Calu3 (cell line): ENCODE results near the gene ADD3. TPM values are rescaled to one million over a fixed set of nuclear protein-coding genes. Genes with fewer than 3 reads are reported as not detected.

Experiments used
- BruUV-seq: library from RNA; stranded (reverse); fragments of 400-500 nt; replicated peaks from 2 replicates; lab custom pipeline; 2021; lab: Mats Ljungman, UMichigan
- CTCF ChIA-PET: fragments of 300-600 bp; sonication (Branson Sonifier 250); formaldehyde crosslinking; loops from one replicate; lab custom pipeline; 2022; ENCODE audit warnings: antibody characterized with exemption; lab: Charles Lee
- DNase-seq: peaks from one replicate; pipeline ENCODE4 v3.0.0; 2022
- H3K27ac Mint-ChIP-seq: one replicate; pipeline ENCODE4 v1.8.0; 2022; ENCODE audit warnings: mixed read lengths; ENCODE audit not compliant: unreplicated experiment
- H3K27me3 Mint-ChIP-seq: one replicate; pipeline ENCODE4 v1.8.0; 2022; ENCODE audit warnings: mixed read lengths; ENCODE audit not compliant: unreplicated experiment
- H3K36me3 Mint-ChIP-seq: one replicate; pipeline ENCODE4 v1.8.0; 2022; ENCODE audit warnings: mild to moderate bottlenecking, moderate library complexity, mixed read lengths; ENCODE audit not compliant: insufficient read depth, unreplicated experiment
- H3K4me1 Mint-ChIP-seq: one replicate; pipeline ENCODE4 v1.8.0; 2022; ENCODE audit warnings: mild to moderate bottlenecking, low read depth, mixed read lengths; ENCODE audit not compliant: unreplicated experiment
- H3K4me3 Mint-ChIP-seq: one replicate; pipeline ENCODE4 v1.8.0; 2022; ENCODE audit warnings: mild to moderate bottlenecking, low read depth, moderate library complexity, mixed read lengths; ENCODE audit not compliant: unreplicated experiment
- H3K9me3 Mint-ChIP-seq: one replicate; pipeline ENCODE4 v1.8.0; 2022; ENCODE audit warnings: low read depth, mixed read lengths; ENCODE audit not compliant: unreplicated experiment
- CTCF ChIP-seq: fragments of 200-600 bp; IDR thresholded peaks from one replicate; pipeline ENCODE4 v1.8.0; 2022; ENCODE audit warnings: antibody characterized with exemption; ENCODE audit not compliant: unreplicated experiment
- intact Hi-C: fragments of 100-400 bp; cut with micrococcal nuclease; formaldehyde crosslinking; loops from one replicate; pipeline ENCODE4 v1.10.0; 2022; ENCODE audit not compliant: unreplicated experiment
- total RNA-seq: library from RNA; stranded (reverse); gene quantifications from 2 replicates; pipeline ENCODE4 v1.2.3, GENCODE V29; 2022

Gene ADD3
- total RNA-seq, 1 experiment from 2014 or later, result 64.4 TPM

- no peaks in the 10 kb centered on the region for H3K9me3 Mint-ChIP-seq
- H3K36me3 Mint-ChIP-seq, result peaks cover 13% of the 10 kb centered on the region
- intact Hi-C loops, result no loop called here
- H3K27me3 Mint-ChIP-seq, result no peaks in the 10 kb centered on the region
- H3K4me3 Mint-ChIP-seq, result no peak overlapping the region
- no peak for DNase-seq
- no peak overlapping the region for H3K27ac Mint-ChIP-seq
- CTCF ChIA-PET, result interaction anchor here (0.6 to 0.7 kb wide), 2 partner anchors 11 to 24 kb away, joined by 3 to 4 read pairs; no protein-coding TSS in a partner anchor
- no peak for TF ChIP-seq CTCF
- peaks cover 16% of the 10 kb centered on the region for H3K4me1 Mint-ChIP-seq
- no TSS peak for BruUV-seq
These were observed 133.4 kb downstream of the ADD3 start for GRCh38 chr10:110141185-110141584.

DNA sequence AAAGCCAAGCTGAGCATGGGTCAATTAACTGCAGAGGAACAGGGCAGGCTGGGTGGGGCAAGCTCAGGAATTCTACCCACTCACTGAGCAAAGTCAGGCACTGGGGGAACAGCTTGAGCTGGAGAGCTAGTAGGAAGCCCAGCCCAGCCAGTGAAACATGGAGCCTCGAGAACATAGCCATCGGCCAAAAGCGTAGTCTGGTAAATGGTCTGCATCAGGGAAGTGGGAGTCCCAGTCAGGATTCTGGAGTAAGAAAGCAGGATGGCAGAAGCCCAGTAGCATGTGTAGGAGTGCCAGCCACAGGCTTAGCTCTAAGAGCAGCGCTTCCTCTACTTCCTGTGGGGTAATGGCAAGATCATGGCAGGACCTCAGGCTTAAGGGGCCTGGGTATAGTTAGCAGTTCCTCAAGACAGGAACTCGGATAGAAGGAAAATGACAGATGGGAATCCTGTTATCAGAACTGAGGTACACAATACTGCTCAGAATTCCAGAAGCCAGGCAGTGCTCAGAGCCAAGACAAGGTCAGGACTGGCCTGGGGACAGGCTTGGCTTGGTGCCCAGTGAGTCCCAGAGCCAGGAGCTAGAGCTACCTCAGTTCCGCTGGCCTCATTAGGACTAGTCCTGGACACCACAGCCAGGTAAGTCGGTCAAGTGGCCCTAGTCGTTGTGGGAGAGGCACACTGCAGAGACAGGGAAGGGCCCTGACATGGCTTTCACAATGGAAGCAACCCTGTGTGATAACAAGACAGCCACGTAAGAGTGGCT lies 134.3 kb downstream of the ADD3 start:
- no peak for TF ChIP-seq CTCF
- no peaks in the 10 kb centered on the region for H3K27me3 Mint-ChIP-seq
- peaks cover 16% of the 10 kb centered on the region for H3K4me1 Mint-ChIP-seq
- BruUV-seq, result no TSS peak
- intact Hi-C loops, result no loop called here
- peaks cover 13% of the 10 kb centered on the region for H3K36me3 Mint-ChIP-seq
- H3K9me3 Mint-ChIP-seq, result no peaks in the 10 kb centered on the region
- H3K27ac Mint-ChIP-seq, result no peak overlapping the region
- H3K4me3 Mint-ChIP-seq, result no peak overlapping the region
- CTCF ChIA-PET, result no interaction called here
- DNase-seq, result no peak

GRCh38 chr10:110142965-110143364 lies 135.2 kb downstream of the ADD3 start:
- H3K27ac Mint-ChIP-seq, result peak overlapping the region; percentile 30
- TF ChIP-seq CTCF, result no peak
- DNase-seq, result no peak
- no peak overlapping the region for H3K4me3 Mint-ChIP-seq
- H3K27me3 Mint-ChIP-seq, result no peaks in the 10 kb centered on the region
- BruUV-seq, result no TSS peak
- peaks cover 16% of the 10 kb centered on the region for H3K4me1 Mint-ChIP-seq
- peaks cover 13% of the 10 kb centered on the region for H3K36me3 Mint-ChIP-seq
- intact Hi-C loops, result no loop called here
- CTCF ChIA-PET, result no interaction called here
- H3K9me3 Mint-ChIP-seq, result no peaks in the 10 kb centered on the region

GRCh38 chr10:110144507-110144906 lies 136.7 kb downstream of the ADD3 start:
- CTCF ChIA-PET, result no interaction called here
- Mint-ChIP-seq H3K27ac (no peak overlapping the region), H3K36me3 (peaks cover 13% of the 10 kb centered on the region), H3K4me1 (peaks cover 16% of the 10 kb centered on the region), H3K27me3 (no peaks in the 10 kb centered on the region), H3K4me3 (no peak overlapping the region), H3K9me3 (no peaks in the 10 kb centered on the region)
- no peak for TF ChIP-seq CTCF
- intact Hi-C loops, result no loop called here
- no peak for DNase-seq
- BruUV-seq, result no TSS peak
